Measurements from ENCODE around the gene SYT5. TPM values are rescaled to one million over a fixed set of nuclear protein-coding genes. Genes with fewer than 3 reads are reported as not detected.

Gene SYT5
- total RNA-seq, 1 experiment from 2014 or later, result 4.5 TPM

DNA sequence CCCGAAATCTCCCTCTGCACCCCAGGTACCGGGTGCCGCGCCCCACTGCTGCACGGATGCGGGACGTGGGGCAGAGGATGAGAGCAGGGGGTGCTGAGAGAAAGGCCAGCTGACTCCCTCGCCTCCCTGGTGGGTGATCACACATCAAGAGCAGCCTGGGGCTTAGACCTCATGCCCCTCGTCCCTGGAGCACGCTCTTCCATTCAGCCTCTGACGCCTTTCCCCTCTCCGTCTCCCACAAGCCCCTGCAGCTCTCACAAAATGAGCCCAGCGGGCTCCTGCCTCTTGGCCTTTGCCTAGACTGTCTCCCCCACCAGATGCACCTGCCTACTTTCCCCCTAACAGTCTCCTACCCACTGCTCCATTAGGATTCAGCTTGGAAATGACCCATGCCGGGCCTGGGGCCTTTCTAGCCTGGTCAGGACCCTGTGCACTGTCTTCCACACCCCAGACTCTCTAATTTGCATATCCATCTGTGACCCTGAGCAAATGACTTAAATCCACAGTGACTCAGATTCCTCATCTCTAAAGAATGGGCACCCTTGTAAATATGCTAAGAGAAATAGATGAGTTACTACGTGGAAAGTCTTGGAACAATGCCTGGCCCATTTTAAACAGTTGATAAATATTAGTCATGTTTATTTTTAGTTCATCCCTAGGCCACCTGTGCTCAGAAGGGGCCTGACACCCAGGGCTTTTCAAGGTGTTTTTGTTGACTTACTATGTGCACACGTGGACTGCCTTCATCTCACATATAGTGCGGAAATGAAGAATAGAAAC lies 29.8 kb upstream of the SYT5 start:
- no peak overlapping the region for H3T11ph ChIP-seq (ENCODE audit: low read length)
- H3K27ac ChIP-seq (ENCODE audit: insufficient read length, low read depth, low read length), result no peak overlapping the region

More for the DNA sequence above, 29.8 kb upstream of the SYT5 start:
- H2AK5ac ChIP-seq (ENCODE audit: insufficient read length, low read length), result no peak overlapping the region
- no peaks in the 10 kb centered on the region for H3K9me3 ChIP-seq (ENCODE audit: control insufficient read depth, low read depth, low read length)
- no peak overlapping the region for H4K5ac ChIP-seq (ENCODE audit: insufficient read length, low read depth, low read length)
- H3K23ac ChIP-seq (ENCODE audit: insufficient read length, low read depth, low read length), result no peak overlapping the region
- no peak overlapping the region for H3K9ac ChIP-seq (ENCODE audit: extremely low read depth, insufficient read length, low read length)
- no peak overlapping the region for H4K91ac ChIP-seq (ENCODE audit: insufficient read length, low read depth, low read length)
- Mint-ChIP-seq H3K4me3 (no peak overlapping the region), H3K27ac (no peak overlapping the region), H3K4me1 (peaks cover 9 to 12% of the 10 kb centered on the region in 2 experiments), H3K36me3 (ENCODE audit: insufficient read depth in 1 of 3, low read depth in 3 of 3) (peaks cover 0 to 6% (median 6%) of the 10 kb centered on the region in 3 experiments; a peak in 4 of 7 replicates), H3K27me3 (ENCODE audit: low read depth) (peaks cover 41% of the 10 kb centered on the region), H3K9me3 (peaks cover 19 to 34% of the 10 kb centered on the region in 2 experiments)
- H2BK120ac ChIP-seq (ENCODE audit: low read depth, low read length, poor library complexity, severe bottlenecking), result no peak overlapping the region
- H3K56ac ChIP-seq (ENCODE audit: insufficient read length, low read depth, low read length), result no peak overlapping the region
- H2BK15ac ChIP-seq (ENCODE audit: low read depth, low read length), result no peak overlapping the region
- WGBS (ENCODE audit: extremely low coverage, insufficient read length, low lambda C conversion rate), result no CpG with 5 or more reads among the region's 17 CpGs
- no peak overlapping the region for H3K4ac ChIP-seq (ENCODE audit: low read depth, low read length)
- no peak for DNase-seq
- no peak overlapping the region for H3K14ac ChIP-seq (ENCODE audit: insufficient read depth, low read length)
- H4K20me1 ChIP-seq (ENCODE audit: control insufficient read depth, insufficient read depth, insufficient read length), result no peaks in the 10 kb centered on the region
- H3K23me2 ChIP-seq (ENCODE audit: insufficient read length, low read depth, low read length, poor library complexity, severe bottlenecking), result no peaks in the 10 kb centered on the region
- H3K79me2 ChIP-seq (ENCODE audit: insufficient read depth, low read length), result no peaks in the 10 kb centered on the region
- no peak overlapping the region for H3K4me2 ChIP-seq (ENCODE audit: insufficient read depth, insufficient read length, low read length)
- no peak overlapping the region for H2BK20ac ChIP-seq (ENCODE audit: low read depth, low read length, poor library complexity, severe bottlenecking)
- TF ChIP-seq, protein P1, sequence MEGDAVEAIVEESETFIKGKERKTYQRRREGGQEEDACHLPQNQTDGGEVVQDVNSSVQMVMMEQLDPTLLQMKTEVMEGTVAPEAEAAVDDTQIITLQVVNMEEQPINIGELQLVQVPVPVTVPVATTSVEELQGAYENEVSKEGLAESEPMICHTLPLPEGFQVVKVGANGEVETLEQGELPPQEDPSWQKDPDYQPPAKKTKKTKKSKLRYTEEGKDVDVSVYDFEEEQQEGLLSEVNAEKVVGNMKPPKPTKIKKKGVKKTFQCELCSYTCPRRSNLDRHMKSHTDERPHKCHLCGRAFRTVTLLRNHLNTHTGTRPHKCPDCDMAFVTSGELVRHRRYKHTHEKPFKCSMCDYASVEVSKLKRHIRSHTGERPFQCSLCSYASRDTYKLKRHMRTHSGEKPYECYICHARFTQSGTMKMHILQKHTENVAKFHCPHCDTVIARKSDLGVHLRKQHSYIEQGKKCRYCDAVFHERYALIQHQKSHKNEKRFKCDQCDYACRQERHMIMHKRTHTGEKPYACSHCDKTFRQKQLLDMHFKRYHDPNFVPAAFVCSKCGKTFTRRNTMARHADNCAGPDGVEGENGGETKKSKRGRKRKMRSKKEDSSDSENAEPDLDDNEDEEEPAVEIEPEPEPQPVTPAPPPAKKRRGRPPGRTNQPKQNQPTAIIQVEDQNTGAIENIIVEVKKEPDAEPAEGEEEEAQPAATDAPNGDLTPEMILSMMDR (conservative IDR thresholded peaks at IDR 0.05), result no peak
- no peak overlapping the region for H4K8ac ChIP-seq (replicated peaks; ENCODE audit: insufficient read length, low read depth, low read length)
- H3K79me1 ChIP-seq (ENCODE audit: insufficient read depth, low read depth, low read length, poor library complexity, severe bottlenecking), result no peaks in the 10 kb centered on the region
- no peak overlapping the region for H2BK5ac ChIP-seq (ENCODE audit: insufficient read length, low read length)
- no peaks in the 10 kb centered on the region for H3K27me3 ChIP-seq (ENCODE audit: insufficient read depth, low read length)
- H2BK12ac ChIP-seq (ENCODE audit: insufficient read length, low read depth, low read length), result no peak overlapping the region
- no peak overlapping the region for H2AFZ ChIP-seq (ENCODE audit: low read length)
- H3K4me1 ChIP-seq (ENCODE audit: insufficient read depth, low read length), result no peaks in the 10 kb centered on the region
- H3K18ac ChIP-seq (ENCODE audit: insufficient read length, low read depth, low read length), result no peak overlapping the region

Measured in H9 (cell line).